NAMALWA (cell line): Measurements from ENCODE around the gene MBD5.

Experiments
- DNase-seq: peaks from one replicate; pipeline ENCODE4 v3.0.0-alpha.2; 2015; ENCODE audit warnings: low spot score

Gene MBD5

GRCh38 chr2:148475626-148476025 lies 454.7 kb downstream of the MBD5 start:
- DNase-seq = no peak

- DNase-seq = no peak
Measured at GRCh38 chr2:148479398-148479797, 458.5 kb downstream of the MBD5 start.

GRCh38 chr2:148483665-148484064 lies 462.8 kb downstream of the MBD5 start:
- DNase-seq = no peak

- no peak for DNase-seq
Measured at GRCh38 chr2:148484066-148484465, 463.2 kb downstream of the MBD5 start.

- no peak for DNase-seq
Measured at GRCh38 chr2:148486655-148487054, 465.8 kb downstream of the MBD5 start.

GRCh38 chr2:148487439-148487838 lies 466.5 kb downstream of the MBD5 start:
- DNase-seq = no peak

- DNase-seq = no peak
Measured at GRCh38 chr2:148490840-148491439, 470.0 kb downstream of the MBD5 start.

- DNase-seq = peak; percentile 30
Measured at GRCh38 chr2:148493822-148494563, 473.1 kb downstream of the MBD5 start.

GRCh38 chr2:148495586-148495985 lies 474.7 kb downstream of the MBD5 start:
- no peak for DNase-seq

GRCh38 chr2:148501545-148501944 lies 480.7 kb downstream of the MBD5 start:
- no peak for DNase-seq

- DNase-seq = no peak
Measured at GRCh38 chr2:148503516-148503915, 482.6 kb downstream of the MBD5 start.

GRCh38 chr2:148507970-148508369 lies 487.1 kb downstream of the MBD5 start:
- DNase-seq = no peak

- DNase-seq = no peak
Measured at GRCh38 chr2:148508878-148509287, 488.0 kb downstream of the MBD5 start.

- DNase-seq = peak; percentile 87
Measured at GRCh38 chr2:148509288-148509902, 488.5 kb downstream of the MBD5 start.

GRCh38 chr2:148511883-148512282 lies 491.0 kb downstream of the MBD5 start:
- DNase-seq = no peak

GRCh38 chr2:148512501-148512900 lies 491.6 kb downstream of the MBD5 start:
- DNase-seq = no peak

- no peak for DNase-seq
Measured at GRCh38 chr2:148513427-148513826, 492.5 kb downstream of the MBD5 start.

- no peak for DNase-seq
Measured at GRCh38 chr2:148515120-148515519, 494.2 kb downstream of the MBD5 start.

GRCh38 chr2:148515976-148516375 lies 495.1 kb downstream of the MBD5 start:
- no peak for DNase-seq

GRCh38 chr2:148517296-148517695 lies 496.4 kb downstream of the MBD5 start:
- DNase-seq = no peak

- no peak for DNase-seq
Measured at GRCh38 chr2:148517822-148518221, 496.9 kb downstream of the MBD5 start.

- DNase-seq = no peak
Measured at GRCh38 chr2:148519013-148519412, 498.1 kb downstream of the MBD5 start.

GRCh38 chr2:148521181-148521580 lies 500.3 kb downstream of the MBD5 start:
- no peak for DNase-seq
